SIG-M5 treated with dmso at 0.1 percent for 504 hours (cell line): ENCODE data around the gene RAB28.

ENCODE experiments used
- DNase-seq: peaks from one replicate; lab custom pipeline; 2025; ENCODE audit not compliant: unreplicated experiment; lab: John Stamatoyannopoulos, UW

RAB28 gene

GRCh38 chr4:13484122-13484748 lies at the start of gene RAB28:
Gene RAB28, minus strand, starts transcription at chr4:13484340.
- DNase-seq: peak; percentile 83

GRCh38 chr4:13531625-13531998 lies 47.5 kb upstream of the RAB28 start:
- DNase-seq: no peak

DNA sequence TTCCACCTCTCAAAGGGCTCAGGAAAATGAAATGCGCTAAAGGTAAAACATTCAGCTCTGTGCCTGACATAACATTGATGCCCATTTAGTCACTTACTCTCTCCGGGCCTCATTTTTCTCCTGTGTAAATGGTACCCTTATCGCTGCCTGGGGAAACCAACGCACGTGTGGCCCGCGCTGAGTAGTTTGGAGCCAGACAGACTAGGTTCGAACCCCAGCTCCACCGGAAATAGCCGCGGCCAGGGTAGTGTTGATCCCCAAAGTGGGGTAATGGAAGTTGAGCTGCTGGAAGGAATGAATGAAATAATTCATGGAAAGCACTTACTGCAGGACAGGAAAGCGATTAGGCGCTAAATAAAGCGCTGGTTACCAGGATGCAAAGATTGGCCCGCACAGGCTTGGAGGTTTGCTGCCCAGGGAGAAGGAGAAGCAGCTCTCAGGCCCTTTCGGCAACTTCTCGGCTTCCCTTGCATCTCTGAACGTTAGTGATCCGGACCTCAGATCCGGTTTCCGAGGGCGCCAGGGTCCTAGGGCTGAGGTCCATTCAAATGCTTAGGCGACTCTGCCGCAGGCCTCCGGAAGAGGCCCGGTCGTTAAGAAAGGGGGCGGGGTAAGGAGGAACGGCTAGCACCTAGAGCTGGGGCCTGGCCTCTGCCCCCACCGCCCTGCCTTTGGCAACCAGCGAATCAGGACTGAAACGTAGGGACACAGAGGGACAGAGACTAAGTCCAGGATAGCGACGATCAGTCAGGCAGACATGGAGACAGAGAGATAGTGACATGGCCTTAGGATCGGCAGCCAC lies 46.9 kb upstream of the RAB28 start:
- no peak for DNase-seq

DNA sequence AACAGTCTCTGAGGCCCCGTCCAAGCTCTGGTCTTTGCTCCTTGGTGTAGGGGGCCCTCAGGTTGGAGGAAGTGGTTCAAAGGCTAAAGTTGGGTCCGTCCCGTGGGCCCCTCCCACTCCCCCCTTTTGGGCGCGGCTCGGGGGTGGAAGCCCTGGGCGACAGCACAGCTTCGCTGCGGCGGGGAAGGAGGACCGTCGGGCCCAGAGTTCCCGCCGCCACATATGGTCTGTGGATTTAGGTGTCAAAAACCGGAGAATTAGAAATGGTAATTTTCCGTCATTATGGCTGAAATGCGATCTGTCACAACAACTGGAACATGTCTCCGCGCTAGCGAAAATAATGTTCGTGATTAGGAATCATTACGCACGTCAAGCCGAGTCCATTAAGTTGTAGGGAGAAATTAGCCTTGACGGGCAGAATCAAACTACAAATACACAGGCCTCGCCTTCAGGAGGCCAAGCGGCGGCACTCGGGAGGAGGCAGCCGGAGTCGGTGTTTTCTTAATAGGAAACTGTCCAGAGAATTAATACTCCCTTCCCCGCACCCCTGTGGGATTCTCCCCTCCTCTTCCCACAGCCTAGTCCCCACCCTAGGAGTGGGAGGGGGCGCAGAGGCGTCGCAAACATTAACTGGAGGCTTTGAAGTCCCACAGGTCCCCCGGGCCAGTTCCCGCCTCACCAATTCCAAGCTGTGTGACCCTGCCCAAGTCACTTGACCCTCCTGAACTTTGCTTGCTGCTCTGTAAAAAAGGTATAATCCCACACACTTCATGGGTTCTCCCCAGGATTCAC lies 45.2 kb upstream of the RAB28 start:
- DNase-seq: no peak

- DNase-seq: no peak
Measured at GRCh38 chr4:13528821-13529127, 44.6 kb upstream of the RAB28 start.

- peak; percentile 76 for DNase-seq
Measured at GRCh38 chr4:13527981-13528820, 44.1 kb upstream of the RAB28 start.

- DNase-seq: no peak
Measured at GRCh38 chr4:13527192-13527980, 43.2 kb upstream of the RAB28 start.

GRCh38 chr4:13526658-13527057 lies 42.5 kb upstream of the RAB28 start:
- DNase-seq: no peak

DNA sequence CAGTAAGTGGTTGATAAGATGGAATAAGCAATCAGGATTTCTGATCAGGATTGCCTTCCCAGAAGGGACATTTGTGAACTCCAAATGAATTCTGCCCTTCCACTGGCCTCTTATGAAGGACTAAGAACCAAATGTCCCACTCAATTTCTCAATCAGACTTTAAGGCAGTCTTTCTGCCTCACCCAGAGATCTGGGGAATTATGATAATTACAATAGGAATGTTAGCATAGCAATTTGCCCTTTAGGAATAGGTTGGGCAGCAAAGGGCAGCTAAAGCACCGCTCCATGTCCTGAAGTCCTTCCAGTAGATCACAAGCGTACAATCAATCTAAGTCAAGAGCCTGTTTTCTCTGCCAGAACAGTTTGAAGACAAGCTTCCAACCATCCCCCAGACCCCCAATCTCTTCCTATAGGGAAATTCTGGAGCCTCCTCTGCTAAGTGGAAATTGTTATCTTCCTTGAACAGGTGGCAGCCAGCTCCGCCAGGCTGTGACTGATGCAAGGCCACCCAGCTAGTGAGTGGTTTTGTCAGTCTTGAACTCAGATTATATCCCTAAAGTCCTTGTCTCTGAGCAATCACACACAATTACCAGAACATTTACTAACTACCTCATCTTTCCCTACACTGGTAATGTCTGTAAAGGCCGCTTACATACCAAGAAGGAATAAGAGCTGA lies 41.6 kb upstream of the RAB28 start:
- no peak for DNase-seq

GRCh38 chr4:13524504-13525243 lies 40.5 kb upstream of the RAB28 start:
- DNase-seq: no peak

DNA sequence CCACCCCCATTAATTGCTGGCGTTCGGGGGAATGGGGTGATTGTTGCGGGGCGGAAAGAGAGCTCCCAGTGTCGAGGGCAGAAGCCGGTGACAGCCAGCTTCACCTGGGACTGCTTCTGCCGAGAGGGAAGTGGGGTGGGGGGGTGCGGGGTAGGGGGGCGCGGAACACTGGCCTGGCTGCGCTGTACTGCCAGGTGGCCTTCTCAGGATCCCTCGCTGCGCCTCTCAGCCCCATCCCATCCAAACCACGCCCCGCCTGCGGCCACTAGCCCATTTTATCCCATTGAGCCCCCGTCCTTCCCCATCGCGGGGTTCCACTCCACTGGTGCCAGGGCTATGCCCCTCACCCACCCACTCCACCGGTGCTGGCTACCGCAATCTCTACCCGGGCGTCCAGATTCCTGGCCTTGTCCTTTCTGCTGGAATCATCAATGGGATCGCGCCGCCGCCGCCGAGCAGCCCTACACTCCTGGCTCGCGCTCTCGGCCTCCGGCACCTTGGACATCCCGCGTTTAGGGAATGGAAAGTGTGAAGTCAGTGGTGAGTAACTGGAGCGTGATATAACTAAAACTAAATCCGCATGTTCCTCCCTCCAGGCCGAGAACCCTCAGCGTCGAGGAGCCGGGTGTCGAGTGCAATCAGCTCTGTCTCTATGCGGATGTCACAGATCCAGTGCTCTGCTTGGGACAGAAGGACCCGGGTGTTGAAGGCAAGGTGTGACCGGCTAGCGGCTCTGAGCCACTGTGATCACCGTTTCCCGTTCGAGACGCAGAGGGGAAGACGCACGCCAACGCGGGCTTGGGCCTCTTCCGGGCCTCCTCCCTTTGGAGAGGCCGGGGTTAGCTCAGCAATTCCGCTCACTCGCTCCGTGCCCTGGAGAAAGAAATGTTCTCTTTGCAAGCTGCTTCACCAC lies 39.7 kb upstream of the RAB28 start:
- no peak for DNase-seq

DNA sequence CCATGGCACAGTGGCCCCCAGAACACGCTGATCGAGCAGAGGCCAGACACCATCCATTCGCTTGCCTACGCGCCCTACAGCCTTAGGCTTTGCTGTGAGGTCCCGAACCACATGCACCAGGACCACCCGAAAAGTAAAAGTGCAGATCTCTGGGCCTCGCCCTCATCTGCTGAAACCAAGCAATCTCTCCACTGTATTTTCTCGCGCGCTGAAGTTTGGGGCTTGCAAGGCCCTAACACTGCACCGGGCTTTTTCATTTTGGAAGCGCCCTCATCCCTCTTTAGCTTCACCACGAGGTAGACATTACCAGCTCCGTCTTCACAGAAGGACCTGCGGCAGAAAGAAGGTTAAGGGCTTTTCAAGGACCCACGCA lies 39.0 kb upstream of the RAB28 start:
- no peak for DNase-seq

DNA sequence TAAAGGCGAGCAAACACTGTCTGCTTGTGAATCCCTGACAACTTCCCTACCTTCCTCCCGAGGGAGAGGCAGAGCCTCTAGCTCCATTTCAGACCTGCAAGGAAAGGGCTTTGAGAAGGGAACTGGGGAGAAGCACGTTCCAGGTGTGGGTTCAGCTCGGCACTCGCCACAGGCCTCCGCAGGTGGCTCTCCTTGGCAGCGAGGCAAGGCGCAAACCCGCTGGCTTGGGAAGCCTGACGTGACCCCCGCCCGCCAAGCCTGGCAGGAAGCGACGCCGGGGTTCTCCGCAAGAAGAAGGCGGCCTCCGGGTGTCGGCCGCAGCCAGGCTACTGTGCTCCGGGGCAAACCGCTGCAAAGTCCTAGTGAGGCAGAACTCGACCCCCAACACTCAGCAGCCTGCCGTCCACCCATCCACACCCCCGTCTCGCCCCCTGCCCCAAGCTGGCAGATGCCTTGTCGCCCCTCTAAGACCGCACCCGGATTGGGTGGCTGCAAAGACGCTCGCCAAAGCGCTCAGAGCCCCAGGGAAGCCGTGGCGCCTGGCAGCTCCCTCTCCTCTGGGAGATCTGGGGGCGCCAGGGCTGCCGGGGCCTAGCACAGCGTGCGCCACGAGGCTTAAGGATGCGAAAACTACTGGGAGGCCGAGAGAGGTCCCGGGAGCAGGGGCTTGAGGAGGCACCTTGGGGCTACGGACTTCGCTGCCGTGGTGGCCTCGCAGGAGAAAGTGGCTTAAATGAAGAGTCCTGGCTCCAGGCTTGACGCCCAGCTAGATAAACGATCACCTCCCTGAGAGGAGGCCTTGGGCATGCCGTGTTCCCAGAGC lies 38.4 kb upstream of the RAB28 start:
- DNase-seq: no peak

GRCh38 chr4:13521047-13521446 lies 36.9 kb upstream of the RAB28 start:
- DNase-seq: no peak

DNA sequence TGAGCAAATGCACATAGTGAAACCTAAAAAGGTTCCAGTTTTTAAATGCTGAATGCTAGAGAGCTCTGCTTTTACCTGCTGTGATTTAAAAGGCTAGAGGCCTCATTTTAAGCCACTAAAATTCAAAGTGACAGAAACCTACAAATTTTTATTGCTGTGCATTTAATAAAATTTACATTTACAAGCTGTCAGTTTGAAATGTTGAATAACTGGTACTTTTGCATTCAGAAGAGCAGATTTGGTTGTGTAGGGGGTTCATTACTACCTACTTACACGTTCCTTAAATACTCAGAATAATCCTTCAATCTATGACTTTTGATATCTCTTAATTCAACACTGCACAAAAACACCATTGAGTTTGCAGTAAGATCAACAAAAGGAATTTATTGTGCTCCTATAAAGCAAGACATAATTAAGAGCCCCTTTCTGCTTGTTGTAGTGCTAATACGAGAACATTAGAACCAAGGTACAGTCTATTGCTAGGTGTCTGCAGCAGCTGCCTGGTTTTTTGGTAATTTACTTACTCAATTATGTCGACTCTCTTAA lies 32.2 kb upstream of the RAB28 start:
- DNase-seq: no peak

DNA sequence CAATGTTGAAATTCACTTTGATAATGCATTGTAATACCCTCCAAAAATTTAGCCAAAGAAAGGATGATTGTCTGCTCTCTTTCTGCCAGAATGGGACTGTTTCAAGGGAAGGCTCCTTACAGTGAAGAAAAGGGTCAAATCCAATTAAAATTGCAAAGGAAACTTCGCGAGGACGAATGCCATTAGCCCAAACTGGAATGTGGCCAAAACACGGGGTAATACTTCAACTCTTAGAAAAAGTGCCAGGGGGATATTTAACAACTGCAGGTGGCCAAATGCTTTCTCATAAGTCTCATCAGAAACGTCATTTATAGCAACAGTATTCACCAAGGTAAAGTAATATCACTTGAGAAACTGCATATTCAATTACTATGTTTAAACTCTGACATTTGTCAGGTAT lies 31.1 kb upstream of the RAB28 start:
- DNase-seq: no peak

- no peak for DNase-seq
Measured at GRCh38 chr4:13514722-13515121, 30.6 kb upstream of the RAB28 start.
